ENCODE data around the gene ATP6V1C2. TPM values are rescaled to one million over a fixed set of nuclear protein-coding genes. Genes with fewer than 3 reads are reported as not detected.

Gene ATP6V1C2
- total RNA-seq, 1 donor from 2014 or later: under 0.01 TPM

DNA sequence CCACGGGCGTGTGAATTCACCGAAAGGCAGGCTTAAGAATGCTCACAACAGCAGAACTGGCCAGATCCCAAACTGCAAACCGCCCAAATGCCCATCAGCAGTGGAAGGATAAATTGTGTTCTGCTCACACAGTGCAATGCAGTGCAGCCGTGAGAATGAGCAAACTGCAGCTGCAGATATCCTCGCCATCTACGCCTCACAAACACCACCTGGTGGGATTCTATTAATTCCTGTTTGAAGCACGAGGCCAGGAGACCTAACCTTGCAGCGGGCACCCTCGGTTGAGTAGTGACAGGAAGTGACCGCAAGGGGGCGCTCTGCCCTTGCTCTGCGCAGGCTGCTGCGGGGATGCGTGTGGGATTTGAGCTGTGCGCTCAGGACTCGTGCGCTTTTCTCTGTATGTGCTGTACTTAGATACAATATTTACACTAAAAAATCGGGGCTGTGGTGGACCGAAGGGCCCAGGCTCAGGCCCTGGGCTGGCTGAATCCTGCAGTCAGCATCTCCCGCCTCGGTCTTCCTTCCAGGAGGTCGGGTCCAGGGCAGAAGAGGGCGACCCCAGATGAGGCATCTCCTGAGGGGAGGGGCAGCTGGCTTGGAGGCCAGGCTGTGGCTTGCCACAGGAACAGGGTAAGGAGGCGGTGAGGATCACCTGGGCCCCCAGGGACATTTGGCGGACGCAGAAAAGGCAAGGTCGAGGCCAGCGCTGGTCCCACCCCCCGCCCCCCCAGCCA is 110.9 kb downstream of the ATP6V1C2 start:
- peak; percentile 81 to 89 for DNase-seq (ENCODE audit: low read depth in 2 of 2)

DNA sequence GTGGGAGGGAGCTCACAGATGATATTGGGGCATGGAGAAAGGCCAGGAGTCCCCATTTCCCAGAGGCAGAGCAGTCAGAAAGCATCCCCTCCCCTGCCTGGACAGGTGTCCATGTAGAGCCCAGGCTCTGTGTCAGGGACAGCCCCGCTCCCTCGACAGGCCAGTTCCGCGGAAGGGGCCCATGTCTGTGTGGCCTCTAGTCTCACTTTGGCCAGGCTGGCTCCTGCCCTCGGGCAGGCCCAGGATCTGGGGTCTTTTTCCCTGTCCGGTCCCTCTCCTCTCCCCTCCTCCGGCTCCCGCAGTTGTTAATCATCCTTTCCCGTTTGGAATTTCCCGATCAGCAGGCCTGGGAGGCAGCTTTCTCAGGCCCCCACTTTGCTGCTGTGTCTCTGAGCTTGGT is 111.6 kb downstream of the ATP6V1C2 start:
- no peak for DNase-seq (ENCODE audit: low read depth in 2 of 2)

DNA sequence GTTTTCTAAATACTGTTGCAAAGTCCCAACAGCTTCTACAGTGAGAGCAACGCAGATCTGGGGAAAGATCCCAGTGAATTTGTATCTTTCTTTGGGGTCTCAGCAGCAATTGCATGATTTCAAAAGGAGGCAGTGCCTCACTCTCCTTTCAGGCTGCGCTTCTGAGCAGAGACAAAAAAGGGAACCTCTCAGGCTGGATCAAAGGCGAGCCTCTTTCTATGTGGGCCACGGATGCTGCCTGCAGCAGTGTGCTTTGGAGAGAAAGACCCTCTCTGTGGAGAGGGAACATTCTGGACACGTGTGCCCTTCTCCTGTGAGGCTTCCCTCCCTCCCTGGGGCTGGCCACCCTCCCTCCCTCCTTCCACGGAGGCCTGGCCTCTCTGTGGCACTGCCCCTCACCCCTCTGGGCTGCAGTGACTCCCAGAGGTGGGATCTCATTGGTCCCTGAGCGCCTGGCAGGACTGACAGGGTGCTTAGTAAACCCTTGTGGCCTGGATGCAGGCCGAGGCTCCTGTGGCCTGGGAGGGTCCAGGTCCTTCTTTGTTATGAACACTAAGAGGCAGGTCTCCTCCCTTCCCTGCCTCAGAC is 112.7 kb downstream of the ATP6V1C2 start:
- no peak for DNase-seq (ENCODE audit: low read depth in 2 of 2)

Other genes with a start within 250 kb of the ATP6V1C2 start
- gene NOL10, start 31.7 kb upstream of the ATP6V1C2 start, total RNA-seq: 18.5 and 20.6 TPM in 2 replicates
- gene PDIA6, start 91.2 kb downstream of the ATP6V1C2 start, total RNA-seq: 314 and 317 TPM in 2 replicates
- 3.5 and 4.0 TPM in 2 replicates for gene KCNF1, start 190.3 kb downstream of the ATP6V1C2 start, total RNA-seq